Astrocyte (in vitro differentiated cells and primary cell): ENCODE data around the gene RUNX1. TPM values are rescaled to one million over a fixed set of nuclear protein-coding genes. Genes with fewer than 3 reads are reported as not detected.

Experiments used
- DNase-seq: peaks from one replicate; pipeline ENCODE4 v3.0.0-alpha.2; 2010; ENCODE audit warnings: low read depth
- FAIRE-seq: peaks from 2 replicates; lab custom pipeline; 2011; peaks lifted over from hg19 to GRCh38; lab: Jason Lieb, UNC
- H2AFZ ChIP-seq: 2 replicates; pipeline ENCODE4 v1.6.0; 2012; ENCODE audit warnings: low read depth, low read length, inconsistent platforms
- H3K27ac ChIP-seq: 2 replicates; pipeline ENCODE4 v1.5.1; 2011; ENCODE audit warnings: low read depth, low read length, inconsistent platforms
- H3K27me3 ChIP-seq: 2 replicates; pipeline ENCODE4 v1.6.0; 2011; ENCODE audit warnings: low read length, inconsistent platforms; ENCODE audit not compliant: insufficient read depth
- H3K36me3 ChIP-seq: 2 replicates; pipeline ENCODE4 v1.5.1; 2011; ENCODE audit warnings: low read length, inconsistent platforms; ENCODE audit not compliant: insufficient read depth
- H3K4me1 ChIP-seq: 2 replicates; pipeline ENCODE4 v1.5.1; 2011; ENCODE audit warnings: low read length, inconsistent platforms; ENCODE audit not compliant: insufficient read depth
- H3K4me2 ChIP-seq: 2 replicates; pipeline ENCODE4 v1.6.0; 2012; ENCODE audit warnings: low read length, inconsistent platforms
- H3K4me3 ChIP-seq: 2 replicates; pipeline ENCODE4 v1.5.1; 2011; ENCODE audit warnings: low read depth, mild to moderate bottlenecking, low read length, inconsistent platforms; ENCODE audit not compliant: insufficient read depth
- H3K79me2 ChIP-seq: 2 replicates; pipeline ENCODE4 v1.6.0; 2012; ENCODE audit warnings: mild to moderate bottlenecking, low read length, inconsistent platforms; ENCODE audit not compliant: insufficient read depth
- H3K9ac ChIP-seq: 2 replicates; pipeline ENCODE4 v1.6.0; 2012; ENCODE audit warnings: mild to moderate bottlenecking, low read length, inconsistent platforms
- H3K9me3 ChIP-seq: 2 replicates; pipeline ENCODE4 v1.5.1; 2012; ENCODE audit warnings: low read depth, mild to moderate bottlenecking, low read length, inconsistent platforms; ENCODE audit not compliant: insufficient read depth
- H4K20me1 ChIP-seq: 2 replicates; pipeline ENCODE4 v1.6.0; 2012; ENCODE audit warnings: low read length, inconsistent platforms; ENCODE audit not compliant: insufficient read depth
- H3K27ac Mint-ChIP-seq: one replicate; pipeline ENCODE4 v1.8.0; 2021; ENCODE audit warnings: mild to moderate bottlenecking, mixed read lengths; ENCODE audit not compliant: unreplicated experiment
- H3K27me3 Mint-ChIP-seq: one replicate; pipeline ENCODE4 v1.8.0; 2021; ENCODE audit warnings: low read depth, mixed read lengths; ENCODE audit not compliant: unreplicated experiment
- H3K36me3 Mint-ChIP-seq: one replicate; pipeline ENCODE4 v1.8.0; 2021; ENCODE audit warnings: low read depth, mixed read lengths; ENCODE audit not compliant: unreplicated experiment
- H3K4me1 Mint-ChIP-seq: one replicate; pipeline ENCODE4 v1.8.0; 2021; ENCODE audit warnings: low read depth, mixed read lengths; ENCODE audit not compliant: unreplicated experiment
- H3K4me3 Mint-ChIP-seq: one replicate; pipeline ENCODE4 v1.8.0; 2021; ENCODE audit warnings: mild to moderate bottlenecking, moderate library complexity, mixed read lengths; ENCODE audit not compliant: unreplicated experiment
- H3K9me3 Mint-ChIP-seq: one replicate; pipeline ENCODE4 v1.8.0; 2021; ENCODE audit warnings: mild to moderate bottlenecking, mixed read lengths; ENCODE audit not compliant: unreplicated experiment
- EZH2 ChIP-seq: IDR thresholded peaks from 2 replicates; pipeline ENCODE4 v1.6.1; 2012; ENCODE audit warnings: mild to moderate bottlenecking, low read length, inconsistent platforms; ENCODE audit not compliant: insufficient read depth
- total RNA-seq: library from RNA; stranded (reverse); gene quantifications from 2 replicates; pipeline ENCODE4 v1.2.1, GENCODE V29; 2021
- TF ChIP-seq, protein P1 (sequence below): IDR thresholded peaks from 2 replicates; pipeline ENCODE4 v1.5.1; 2011; ENCODE audit warnings: low read depth, mild to moderate bottlenecking, inconsistent platforms, low read length, moderate library complexity; ENCODE audit not compliant: insufficient read depth

RUNX1 gene
- total RNA-seq, 1 donor from 2014 or later, result 84.6 TPM

DNA sequence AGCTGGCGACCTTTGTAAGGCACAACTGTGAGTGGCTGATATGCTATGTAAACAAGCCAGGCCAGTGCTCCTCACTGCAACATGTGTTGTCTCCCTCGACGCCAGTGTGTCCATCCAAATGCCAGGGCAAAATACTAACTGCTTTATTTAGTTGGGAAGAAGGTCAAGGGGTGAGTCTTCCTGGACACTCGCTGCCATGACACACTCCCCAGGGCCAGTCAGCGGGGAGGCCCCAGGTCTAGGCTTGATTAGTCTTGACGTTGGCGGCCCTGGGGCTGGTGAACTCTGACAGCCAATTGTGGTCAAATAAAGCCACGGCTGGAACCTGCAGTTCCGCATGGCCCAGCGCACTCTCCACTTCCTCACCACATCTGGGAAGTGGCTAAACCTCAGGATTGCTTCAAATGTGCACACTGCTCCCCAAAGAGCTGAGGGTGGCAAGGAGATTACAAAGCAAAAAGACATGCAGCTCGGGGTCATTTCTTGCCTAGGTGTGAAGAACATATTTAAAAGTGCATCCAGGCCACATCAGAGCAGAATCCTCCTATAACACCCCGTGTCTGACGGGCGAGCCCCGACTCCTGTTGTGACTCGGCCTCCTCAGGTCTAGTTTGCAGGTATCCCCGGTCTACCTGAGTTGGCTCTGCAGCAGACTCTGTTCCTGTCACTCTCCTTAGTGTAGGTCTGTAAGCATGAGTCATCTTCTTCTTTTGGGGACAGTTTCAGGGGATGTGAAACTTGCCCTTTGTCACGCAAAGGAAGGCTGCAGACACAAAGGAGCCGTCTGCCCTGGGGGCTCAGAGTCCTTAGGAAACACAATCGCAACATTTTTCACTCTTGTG, 183.5 kb downstream of the RUNX1 start:
- peaks cover 98% of the 10 kb centered on the region for H3K79me2 ChIP-seq
- H3K4me2 ChIP-seq, result no peak overlapping the region
- H3K27me3 ChIP-seq, result no peaks in the 10 kb centered on the region
- H3K9me3 ChIP-seq, result no peaks in the 10 kb centered on the region
- no peak for TF ChIP-seq EZH2
- TF ChIP-seq, protein P1, sequence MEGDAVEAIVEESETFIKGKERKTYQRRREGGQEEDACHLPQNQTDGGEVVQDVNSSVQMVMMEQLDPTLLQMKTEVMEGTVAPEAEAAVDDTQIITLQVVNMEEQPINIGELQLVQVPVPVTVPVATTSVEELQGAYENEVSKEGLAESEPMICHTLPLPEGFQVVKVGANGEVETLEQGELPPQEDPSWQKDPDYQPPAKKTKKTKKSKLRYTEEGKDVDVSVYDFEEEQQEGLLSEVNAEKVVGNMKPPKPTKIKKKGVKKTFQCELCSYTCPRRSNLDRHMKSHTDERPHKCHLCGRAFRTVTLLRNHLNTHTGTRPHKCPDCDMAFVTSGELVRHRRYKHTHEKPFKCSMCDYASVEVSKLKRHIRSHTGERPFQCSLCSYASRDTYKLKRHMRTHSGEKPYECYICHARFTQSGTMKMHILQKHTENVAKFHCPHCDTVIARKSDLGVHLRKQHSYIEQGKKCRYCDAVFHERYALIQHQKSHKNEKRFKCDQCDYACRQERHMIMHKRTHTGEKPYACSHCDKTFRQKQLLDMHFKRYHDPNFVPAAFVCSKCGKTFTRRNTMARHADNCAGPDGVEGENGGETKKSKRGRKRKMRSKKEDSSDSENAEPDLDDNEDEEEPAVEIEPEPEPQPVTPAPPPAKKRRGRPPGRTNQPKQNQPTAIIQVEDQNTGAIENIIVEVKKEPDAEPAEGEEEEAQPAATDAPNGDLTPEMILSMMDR, result no peak
- peaks cover 76% of the 10 kb centered on the region for H3K36me3 ChIP-seq
- H3K27ac ChIP-seq, result no peak overlapping the region
- H3K4me1 ChIP-seq, result peaks cover 13% of the 10 kb centered on the region
- no peaks in the 10 kb centered on the region for H3K27me3 Mint-ChIP-seq
- no peak overlapping the region for H3K4me3 ChIP-seq
- no peak overlapping the region for H2AFZ ChIP-seq
- H3K4me3 Mint-ChIP-seq, result peak overlapping the region; percentile 43
- peaks cover 57% of the 10 kb centered on the region for H3K36me3 Mint-ChIP-seq
- H3K9me3 Mint-ChIP-seq, result no peaks in the 10 kb centered on the region
- H4K20me1 ChIP-seq, result peaks cover 98% of the 10 kb centered on the region
- peak; percentile 51 for DNase-seq
- no peak overlapping the region for H3K9ac ChIP-seq
- FAIRE-seq, result no peak
- peaks cover 45% of the 10 kb centered on the region for H3K4me1 Mint-ChIP-seq
- H3K27ac Mint-ChIP-seq, result peak overlapping the region; percentile 89

DNA sequence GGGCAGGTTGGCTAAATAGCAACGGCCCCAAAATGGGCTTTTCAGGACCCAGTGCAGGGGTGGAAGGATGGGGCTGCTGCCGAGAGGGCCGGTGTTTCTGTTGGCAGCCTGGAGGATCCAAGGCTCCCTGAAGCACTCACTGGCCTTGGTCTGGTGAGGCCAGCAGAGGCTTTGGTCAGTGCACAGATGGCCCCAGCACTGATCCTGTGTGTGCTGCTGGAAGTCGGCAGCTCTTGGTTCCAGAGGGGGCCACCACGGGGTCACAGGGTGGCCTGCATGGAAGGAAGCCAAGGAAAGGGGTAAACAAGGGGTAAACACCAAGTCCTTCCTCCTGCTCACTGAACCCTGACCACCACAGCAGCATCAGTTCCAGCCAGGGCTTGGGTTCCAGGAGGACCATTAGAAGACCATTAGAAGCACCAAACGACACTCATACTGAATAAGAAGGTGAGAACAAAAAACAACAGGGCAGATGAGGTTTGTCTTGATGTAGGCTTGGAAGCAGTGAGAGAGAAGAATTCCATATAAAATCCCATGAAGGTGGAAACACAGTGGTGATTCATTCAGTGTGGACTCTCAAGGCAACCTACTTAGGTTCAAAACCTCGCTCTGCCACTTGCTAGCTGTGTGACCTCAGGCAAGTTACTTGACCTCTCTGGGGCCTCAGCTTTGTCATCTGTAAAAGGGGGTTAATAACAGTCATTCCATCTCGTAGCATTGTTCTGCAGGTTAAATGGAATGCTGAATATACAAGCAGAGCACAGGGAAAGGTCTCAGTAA, 184.5 kb downstream of the RUNX1 start:
- no peak for FAIRE-seq
- H3K27me3 Mint-ChIP-seq, result no peaks in the 10 kb centered on the region

More for the DNA sequence above, 184.5 kb downstream of the RUNX1 start:
- Histone ChIP-seq H3K79me2 (peaks cover 96% of the 10 kb centered on the region), H4K20me1 (peaks cover 98% of the 10 kb centered on the region), H3K4me3 (no peak overlapping the region), H3K4me1 (peaks cover 13% of the 10 kb centered on the region), H3K27me3 (no peaks in the 10 kb centered on the region), H3K4me2 (no peak overlapping the region), H2AFZ (no peak overlapping the region), H3K9me3 (no peaks in the 10 kb centered on the region), H3K36me3 (peaks cover 75% of the 10 kb centered on the region), H3K27ac (no peak overlapping the region), H3K9ac (no peak overlapping the region)
- Mint-ChIP-seq H3K27ac (no peak overlapping the region), H3K9me3 (no peaks in the 10 kb centered on the region), H3K4me1 (peaks cover 47% of the 10 kb centered on the region), H3K4me3 (no peak overlapping the region), H3K36me3 (peaks cover 59% of the 10 kb centered on the region)
- DNase-seq, result no peak
- no peak for TF ChIP-seq EZH2
- TF ChIP-seq, protein P1, result no peak
